Fibroblast of lung (primary cell): ENCODE data around the gene GPRASP2. TPM values are rescaled to one million over a fixed set of nuclear protein-coding genes. Genes with fewer than 3 reads are reported as not detected.
A peak's percentile ranks its signal among the peaks of the same experiment; 100 is the strongest.

ENCODE experiments used
- DNase-seq, 2 donors: peaks; one replicate each; pipeline versions ENCODE4 v3.0.0 to v3.0.0-alpha.2; 2010; ENCODE audit warnings: low read depth in 2 of 2
- H2AFZ ChIP-seq: 2 replicates; pipeline ENCODE4 v1.5.1; 2012; ENCODE audit warnings: low read length, control low read depth, inconsistent platforms
- H3K27ac ChIP-seq: 2 replicates; pipeline ENCODE4 v1.5.1; 2011; ENCODE audit warnings: low read length, control low read depth; ENCODE audit not compliant: insufficient read depth
- H3K27me3 ChIP-seq: 2 replicates; pipeline ENCODE4 v1.5.1; 2011; ENCODE audit warnings: mild to moderate bottlenecking, low read length; ENCODE audit not compliant: control insufficient read depth, insufficient read depth
- H3K36me3 ChIP-seq: 2 replicates; pipeline ENCODE4 v1.5.1; 2011; ENCODE audit warnings: low read length; ENCODE audit not compliant: control insufficient read depth, insufficient read depth
- H3K4me1 ChIP-seq: 2 replicates; pipeline ENCODE4 v1.5.1; 2011; ENCODE audit warnings: low read length; ENCODE audit not compliant: control insufficient read depth, insufficient read depth; ENCODE audit errors: extremely low read depth
- H3K4me2 ChIP-seq: 2 replicates; pipeline ENCODE4 v1.5.1; 2011; ENCODE audit warnings: low read length, control low read depth; ENCODE audit not compliant: insufficient read depth; ENCODE audit errors: extremely low read depth
- H3K4me3 ChIP-seq, 4 experiments: fragments of 200-600 bp in 1 of 4; sonication (generic) in 1 of 4; replicated peaks in 1 of 4; 2 replicates each; pipeline ENCODE4 v1.5.1; 2011 to 2016; ENCODE audit warnings: low read length in 4 of 4, low read depth in 3 of 4, mild to moderate bottlenecking in 3 of 4, control low read depth in 2 of 4, inconsistent platforms in 1 of 4, mixed read lengths in 1 of 4; ENCODE audit not compliant: insufficient read depth in 1 of 4; ENCODE audit errors: control extremely low read depth in 1 of 4
- H3K79me2 ChIP-seq: 2 replicates; pipeline ENCODE4 v1.5.1; 2012; ENCODE audit warnings: mild to moderate bottlenecking, low read length, inconsistent platforms; ENCODE audit not compliant: control insufficient read depth, insufficient read depth
- H3K9ac ChIP-seq: 2 replicates; pipeline ENCODE4 v1.5.1; 2011; ENCODE audit warnings: mild to moderate bottlenecking, low read length, control low read depth; ENCODE audit not compliant: insufficient read depth
- H3K9me3 ChIP-seq: 2 replicates; pipeline ENCODE4 v1.5.1; 2012; ENCODE audit warnings: low read depth, low read length; ENCODE audit not compliant: control insufficient read depth, insufficient read depth
- H4K20me1 ChIP-seq: 2 replicates; pipeline ENCODE4 v1.5.1; 2011; ENCODE audit warnings: low read length; ENCODE audit not compliant: control insufficient read depth, insufficient read depth; ENCODE audit errors: extremely low read depth
- EZH2 ChIP-seq: IDR thresholded peaks from 2 replicates; pipeline ENCODE4 v1.5.1; 2012; ENCODE audit warnings: low read length, control low read depth, mild to moderate bottlenecking; ENCODE audit errors: missing control alignments
- polyA plus RNA-seq, 2 donors: library from polyadenylated mRNA; depleted of rRNA in 1 of 2; stranded (reverse) in 1 of 2; unstranded in 1 of 2; fragments of >200 nt; gene quantifications; 2 replicates each; pipeline ENCODE4 v1.2.1, GENCODE V29; 2011 to 2012; ENCODE audit warnings: missing spikeins in 1 of 2
- total RNA-seq: library from RNA; depleted of rRNA; stranded (reverse); fragments of >200 nt; gene quantifications from 2 replicates; pipeline ENCODE4 v1.2.1, GENCODE V29; 2014
- TF ChIP-seq, protein P1 (sequence below), 2 donors: IDR thresholded peaks in 1 of 2; conservative IDR thresholded peaks in 1 of 2; 1 replicate in 1 of 2; 2 replicates in 1 of 2; pipeline ENCODE4 v1.5.1; 2011 to 2012; ENCODE audit warnings: low read length in 2 of 2, control low read depth in 1 of 2, inconsistent platforms in 1 of 2, low read depth in 1 of 2, mild to moderate bottlenecking in 1 of 2

Gene GPRASP2
- total and polyA plus RNA-seq, 2 donors (not counting 1 experiment from before 2014, with no cell fraction given), result 8.8 to 24.6 TPM

DNA sequence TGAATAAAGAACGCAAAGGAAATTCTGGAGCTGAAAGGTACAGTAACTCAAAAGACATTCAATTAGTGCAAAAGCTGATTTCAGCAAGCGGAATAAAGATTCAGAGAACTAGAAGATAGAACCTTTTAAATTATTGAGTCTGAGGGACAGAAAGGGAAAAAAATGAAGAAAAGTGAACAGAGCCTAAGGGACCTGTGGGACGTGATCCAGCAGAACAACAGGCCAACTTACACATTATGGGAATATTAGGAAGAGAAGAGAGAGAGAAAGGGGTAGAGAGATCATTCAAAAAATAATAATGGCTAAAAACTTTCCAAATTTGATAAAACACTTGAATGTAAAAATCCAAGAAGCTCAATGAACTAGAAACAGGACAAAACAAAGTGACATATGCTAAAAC is 17.5 kb upstream of the GPRASP2 start:
- Histone ChIP-seq H2AFZ (no peak overlapping the region), H3K4me1 (no peaks in the 10 kb centered on the region), H3K36me3 (no peaks in the 10 kb centered on the region), H3K9ac (no peak overlapping the region), H3K27me3 (no peaks in the 10 kb centered on the region), H3K27ac (no peak overlapping the region), H3K4me2 (no peak overlapping the region), H3K9me3 (no peaks in the 10 kb centered on the region), H4K20me1 (no peaks in the 10 kb centered on the region), H3K4me3 (no peak overlapping the region), H3K79me2 (no peaks in the 10 kb centered on the region)
- no peak for DNase-seq
- TF ChIP-seq, protein P1, sequence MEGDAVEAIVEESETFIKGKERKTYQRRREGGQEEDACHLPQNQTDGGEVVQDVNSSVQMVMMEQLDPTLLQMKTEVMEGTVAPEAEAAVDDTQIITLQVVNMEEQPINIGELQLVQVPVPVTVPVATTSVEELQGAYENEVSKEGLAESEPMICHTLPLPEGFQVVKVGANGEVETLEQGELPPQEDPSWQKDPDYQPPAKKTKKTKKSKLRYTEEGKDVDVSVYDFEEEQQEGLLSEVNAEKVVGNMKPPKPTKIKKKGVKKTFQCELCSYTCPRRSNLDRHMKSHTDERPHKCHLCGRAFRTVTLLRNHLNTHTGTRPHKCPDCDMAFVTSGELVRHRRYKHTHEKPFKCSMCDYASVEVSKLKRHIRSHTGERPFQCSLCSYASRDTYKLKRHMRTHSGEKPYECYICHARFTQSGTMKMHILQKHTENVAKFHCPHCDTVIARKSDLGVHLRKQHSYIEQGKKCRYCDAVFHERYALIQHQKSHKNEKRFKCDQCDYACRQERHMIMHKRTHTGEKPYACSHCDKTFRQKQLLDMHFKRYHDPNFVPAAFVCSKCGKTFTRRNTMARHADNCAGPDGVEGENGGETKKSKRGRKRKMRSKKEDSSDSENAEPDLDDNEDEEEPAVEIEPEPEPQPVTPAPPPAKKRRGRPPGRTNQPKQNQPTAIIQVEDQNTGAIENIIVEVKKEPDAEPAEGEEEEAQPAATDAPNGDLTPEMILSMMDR (conservative IDR thresholded peaks at IDR 0.05 in 1 of 2, IDR thresholded peaks at IDR 0.05 in 1 of 2; ENCODE audit: low read depth in 1 of 2, low read length in 2 of 2), result no peak
- TF ChIP-seq EZH2, result no peak

DNA sequence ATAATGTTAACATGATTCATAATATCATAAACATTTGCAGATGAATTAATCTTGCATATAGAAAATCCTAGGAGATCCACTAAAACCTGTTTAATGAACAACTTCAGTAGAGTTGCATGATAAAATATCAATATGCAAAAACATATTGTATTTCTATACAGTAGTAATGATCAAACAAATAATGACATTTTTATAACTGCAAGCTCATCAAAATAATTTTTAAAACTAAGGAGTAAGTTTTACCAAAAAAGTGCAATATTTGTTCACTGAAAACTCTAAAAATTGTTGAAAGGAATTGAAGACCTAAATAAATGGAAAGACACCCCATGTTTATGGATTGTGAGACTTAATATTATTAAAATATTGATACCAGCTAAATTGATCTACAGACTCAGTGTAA is 15.9 kb upstream of the GPRASP2 start:
- H2AFZ ChIP-seq, result no peak overlapping the region
- no peak for TF ChIP-seq EZH2
- TF ChIP-seq, protein P1 (conservative IDR thresholded peaks at IDR 0.05 in 1 of 2, IDR thresholded peaks at IDR 0.05 in 1 of 2; ENCODE audit: low read depth in 1 of 2, low read length in 2 of 2), result no peak
- DNase-seq, result no peak
- H3K79me2 ChIP-seq, result no peaks in the 10 kb centered on the region
- H3K9ac ChIP-seq, result no peak overlapping the region
- H3K9me3 ChIP-seq, result no peaks in the 10 kb centered on the region
- no peaks in the 10 kb centered on the region for H3K27me3 ChIP-seq
- H3K36me3 ChIP-seq, result no peaks in the 10 kb centered on the region
- H4K20me1 ChIP-seq, result no peaks in the 10 kb centered on the region
- H3K27ac ChIP-seq, result no peak overlapping the region
- no peak overlapping the region for H3K4me2 ChIP-seq
- H3K4me1 ChIP-seq, result no peaks in the 10 kb centered on the region
- no peak overlapping the region for H3K4me3 ChIP-seq

DNA sequence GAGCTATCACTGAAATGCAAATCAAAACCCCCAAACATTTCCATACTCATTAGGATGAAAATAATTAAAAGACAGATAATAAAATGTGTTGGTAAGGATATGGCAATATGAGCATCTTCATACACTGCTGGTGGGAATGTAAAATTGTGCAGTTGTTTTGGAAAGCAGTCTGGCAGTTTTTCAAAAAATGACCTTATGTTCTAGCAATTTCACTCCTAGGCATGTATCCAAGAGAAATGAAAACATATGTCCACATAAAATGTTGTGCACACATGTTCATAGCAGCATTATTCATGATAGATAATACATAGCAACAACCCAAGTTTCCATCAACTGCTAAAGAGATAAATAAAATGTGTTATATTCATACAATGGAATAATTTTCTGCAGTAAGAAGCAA is 14.8 kb upstream of the GPRASP2 start:
- H3K36me3 ChIP-seq, result no peaks in the 10 kb centered on the region
- peak; percentile 21 to 62 for DNase-seq

More for the DNA sequence above, 14.8 kb upstream of the GPRASP2 start:
- H3K27me3 ChIP-seq, result no peaks in the 10 kb centered on the region
- no peak for TF ChIP-seq EZH2
- TF ChIP-seq, protein P1 (conservative IDR thresholded peaks at IDR 0.05 in 1 of 2, IDR thresholded peaks at IDR 0.05 in 1 of 2; ENCODE audit: low read depth in 1 of 2, low read length in 2 of 2), result no peak
- H2AFZ ChIP-seq, result no peak overlapping the region
- no peak overlapping the region for H3K4me3 ChIP-seq
- H3K4me1 ChIP-seq, result no peaks in the 10 kb centered on the region
- H3K27ac ChIP-seq, result no peak overlapping the region
- H4K20me1 ChIP-seq, result no peaks in the 10 kb centered on the region
- no peaks in the 10 kb centered on the region for H3K9me3 ChIP-seq
- H3K4me2 ChIP-seq, result no peak overlapping the region
- H3K79me2 ChIP-seq, result no peaks in the 10 kb centered on the region
- no peak overlapping the region for H3K9ac ChIP-seq
